ENCODE data around the gene NFXL1. TPM values are rescaled to one million over a fixed set of nuclear protein-coding genes. Genes with fewer than 3 reads are reported as not detected.

The NFXL1 gene
- total RNA-seq, 2 donors from 2014 or later: 9.8 to 11.7 TPM

- no peaks in the 10 kb centered on the region for H3K9me3 ChIP-seq
- no peak overlapping the region for H3K27ac ChIP-seq
- H3K4me1 ChIP-seq: no peaks in the 10 kb centered on the region
- TF ChIP-seq CTCF (IDR thresholded peaks at IDR 0.05): no peak
- intact Hi-C loops (cut with DNase I): loop anchor here (10.0 kb wide), 1 partner anchor 146 kb away; no protein-coding TSS in a partner anchor
- H3K36me3 ChIP-seq: no peaks in the 10 kb centered on the region
- no peaks in the 10 kb centered on the region for H3K27me3 ChIP-seq
- no peak for DNase-seq
- no peak overlapping the region for H3K9ac ChIP-seq (ENCODE audit: low read depth in 2 of 2, low read length in 2 of 2)
- no peak overlapping the region for H3K4me3 ChIP-seq
Measured at GRCh38 chr4:47831026-47831679, 83.2 kb downstream of the NFXL1 start.

- Histone ChIP-seq H3K4me3 (no peak overlapping the region), H3K9me3 (no peaks in the 10 kb centered on the region), H3K36me3 (no peaks in the 10 kb centered on the region), H3K4me1 (no peaks in the 10 kb centered on the region), H3K9ac (ENCODE audit: low read depth in 2 of 2, low read length in 2 of 2) (no peak overlapping the region), H3K27me3 (no peaks in the 10 kb centered on the region), H3K27ac (no peak overlapping the region)
- intact Hi-C loops (cut with DNase I): loop anchor here (10.0 kb wide), 1 partner anchor 146 kb away; no protein-coding TSS in a partner anchor
- no peak for DNase-seq
- TF ChIP-seq CTCF (IDR thresholded peaks at IDR 0.05): no peak
Measured at GRCh38 chr4:47830265-47831025, 83.9 kb downstream of the NFXL1 start.

DNA sequence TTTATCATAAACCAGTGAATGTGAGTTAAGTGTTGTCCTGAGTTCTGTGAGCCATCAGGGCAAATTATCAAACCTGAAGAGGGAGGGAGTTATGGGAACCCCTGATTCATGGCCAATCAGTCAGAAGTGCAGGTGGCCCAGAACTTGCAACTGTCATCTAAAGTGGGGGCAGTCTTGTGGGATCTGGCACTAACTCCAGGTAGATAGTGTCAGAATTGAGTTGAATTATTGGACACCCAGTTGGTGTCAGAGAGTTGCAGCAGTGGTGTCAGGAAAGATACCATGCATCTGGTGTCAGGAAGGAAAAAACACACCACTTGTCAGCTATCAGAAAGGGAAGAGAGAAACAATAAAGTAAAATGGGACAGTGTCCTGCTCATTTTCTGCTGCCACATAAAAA is 84.9 kb downstream of the NFXL1 start:
- Histone ChIP-seq H3K9me3 (no peaks in the 10 kb centered on the region), H3K27ac (no peak overlapping the region), H3K27me3 (no peaks in the 10 kb centered on the region), H3K9ac (ENCODE audit: low read depth in 2 of 2, low read length in 2 of 2) (no peak overlapping the region), H3K36me3 (no peaks in the 10 kb centered on the region), H3K4me1 (no peaks in the 10 kb centered on the region), H3K4me3 (no peak overlapping the region)
- no peak for DNase-seq
- TF ChIP-seq CTCF (IDR thresholded peaks at IDR 0.05): no peak
- intact Hi-C loops (cut with DNase I): no loop called here

DNA sequence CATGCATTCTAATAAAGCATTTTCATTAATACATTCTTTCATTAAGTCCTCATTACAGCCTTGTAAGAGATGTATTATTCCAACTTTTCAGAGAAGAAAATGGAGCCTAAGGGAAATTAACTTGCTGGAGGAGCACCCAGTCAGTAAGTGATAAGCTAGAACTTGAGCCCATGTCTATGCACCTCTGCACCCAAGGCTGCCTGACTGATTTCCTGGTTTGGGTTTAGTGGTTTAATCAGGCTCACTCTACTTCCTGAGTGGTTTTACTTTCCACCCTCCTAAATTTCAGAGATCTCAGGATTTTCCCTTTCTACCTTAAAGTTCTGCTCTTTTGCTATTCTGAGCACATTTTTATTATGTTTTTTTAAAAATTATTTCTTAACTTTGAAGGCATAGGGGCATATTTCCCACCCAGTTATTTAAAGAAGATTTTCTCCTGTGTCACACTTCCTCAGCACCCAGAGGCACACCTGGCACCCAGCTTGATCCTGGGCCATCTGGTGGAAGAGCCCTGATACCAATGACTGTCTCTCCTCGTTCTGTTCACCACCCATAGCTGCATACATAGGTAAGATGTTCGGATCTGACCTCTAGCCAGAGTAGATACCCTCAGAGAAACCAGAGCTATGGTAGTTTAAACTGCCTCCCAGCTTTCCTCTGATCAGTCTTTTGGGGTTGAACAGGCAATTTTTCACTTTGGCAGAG is 86.9 kb downstream of the NFXL1 start:
- no peak overlapping the region for H3K27ac ChIP-seq
- H3K27me3 ChIP-seq: no peaks in the 10 kb centered on the region
- no peak overlapping the region for H3K9ac ChIP-seq (ENCODE audit: low read depth in 2 of 2, low read length in 2 of 2)
- no peaks in the 10 kb centered on the region for H3K36me3 ChIP-seq
- no peaks in the 10 kb centered on the region for H3K9me3 ChIP-seq
- DNase-seq: no peak
- TF ChIP-seq CTCF (IDR thresholded peaks at IDR 0.05): no peak
- H3K4me3 ChIP-seq: no peak overlapping the region
- intact Hi-C loops (cut with DNase I): no loop called here
- no peaks in the 10 kb centered on the region for H3K4me1 ChIP-seq

DNA sequence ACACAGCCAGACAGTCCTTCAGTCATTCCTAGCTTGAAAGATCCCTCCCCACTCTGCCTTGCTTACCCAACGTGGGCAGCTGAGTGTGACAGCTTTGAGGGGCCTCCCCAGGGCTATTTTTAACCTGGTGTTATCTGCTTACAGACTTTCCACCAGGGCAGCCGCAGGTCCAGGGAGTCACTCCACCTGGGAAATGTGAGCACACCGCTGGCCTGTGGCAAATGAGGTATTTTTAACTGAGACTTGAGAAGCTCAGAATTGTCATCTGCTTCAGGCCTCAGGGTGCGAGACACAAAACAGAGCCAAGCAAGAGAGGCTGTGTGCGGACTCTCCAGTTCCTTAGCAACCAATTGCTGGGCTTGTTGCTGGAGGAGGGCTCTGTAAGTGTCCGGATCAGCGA is 89.5 kb downstream of the NFXL1 start:
- H3K9me3 ChIP-seq: no peaks in the 10 kb centered on the region
- H3K9ac ChIP-seq (ENCODE audit: low read depth in 2 of 2, low read length in 2 of 2): no peak overlapping the region
- intact Hi-C loops (cut with DNase I): no loop called here
- no peaks in the 10 kb centered on the region for H3K36me3 ChIP-seq
- H3K4me1 ChIP-seq: no peaks in the 10 kb centered on the region
- H3K27me3 ChIP-seq: no peaks in the 10 kb centered on the region
- TF ChIP-seq CTCF (IDR thresholded peaks at IDR 0.05): no peak
- no peak for DNase-seq
- H3K27ac ChIP-seq: no peak overlapping the region
- no peak overlapping the region for H3K4me3 ChIP-seq

Measured in colonic mucosa (tissue), 4 donors.